HepG2 (cell line): Measurements from ENCODE around the gene HSD11B1. TPM values are rescaled to one million over a fixed set of nuclear protein-coding genes. Genes with fewer than 3 reads are reported as not detected.

ENCODE experiments used
- ATAC-seq: fragments of 200-7000 bp; cut with Tn5 transposase; 3 replicates; pipeline ENCODE4 v1.9.1; 2020; ENCODE audit warnings: mild to moderate bottlenecking, moderate library complexity
- BruUV-seq: library from RNA; stranded (reverse); fragments of 400-500 nt; replicated peaks from 2 replicates; lab custom pipeline; 2021; lab: Mats Ljungman, UMichigan
- CTCF ChIA-PET: fragments of 300-600 bp; formaldehyde crosslinking; extraction: SDS; loops from one replicate; lab custom pipeline; 2021; ENCODE audit warnings: low total read pairs, inconsistent platforms, low intra/inter-chr PET ratio; lab: Yijun Ruan, JAX
- POLR2A ChIA-PET: fragments of 350-600 bp; sonication (Branson Sonifier 250); formaldehyde crosslinking; loops from one replicate; lab custom pipeline; 2020; ENCODE audit warnings: antibody characterized with exemption, inconsistent platforms; lab: Yijun Ruan, JAX
- DNase-seq: peaks from one replicate; pipeline ENCODE4 v3.0.0-alpha.2; 2015; ENCODE audit warnings: low spot score
- FAIRE-seq: peaks from 3 replicates; lab custom pipeline; 2011; peaks lifted over from hg19 to GRCh38; lab: Jason Lieb, UNC
- H2AFZ ChIP-seq: one replicate; pipeline ENCODE4 v1.6.1; 2011; ENCODE audit warnings: low read length, inconsistent platforms
- H3K27ac ChIP-seq: fragments of 300-600 bp; 3 replicates; pipeline ENCODE4 v1.8.0; 2011; ENCODE audit warnings: mixed run types, mild to moderate bottlenecking, mixed read lengths, low read length, inconsistent platforms; ENCODE audit not compliant: insufficient read depth; ENCODE audit errors: extremely low read length
- H3K27me3 ChIP-seq, 2 experiments: fragments of 200-600 bp in 1 of 2; 2 replicates in 1 of 2; 3 replicates in 1 of 2; pipeline versions ENCODE4 v1.6.0 to v1.8.0; 2011; ENCODE audit warnings: low read length in 2 of 2, mild to moderate bottlenecking in 2 of 2, moderate library complexity in 2 of 2, inconsistent platforms in 1 of 2; ENCODE audit not compliant: insufficient read depth in 2 of 2, control insufficient read depth in 1 of 2
- H3K36me3 ChIP-seq, 2 experiments: fragments of 200-600 bp in 1 of 2; replicated peaks in 1 of 2; 2 replicates in 1 of 2; 3 replicates in 1 of 2; pipeline versions ENCODE4 v1.5.1 to v1.8.0; 2011; ENCODE audit warnings: low read length in 2 of 2, inconsistent platforms in 1 of 2; ENCODE audit not compliant: insufficient read depth in 2 of 2, control insufficient read depth in 1 of 2
- H3K4me1 ChIP-seq: 2 replicates; pipeline ENCODE4 v1.5.1; 2012; ENCODE audit warnings: low read length, inconsistent platforms; ENCODE audit not compliant: insufficient read depth
- H3K4me2 ChIP-seq: 2 replicates; pipeline ENCODE4 v1.6.0; 2011; ENCODE audit warnings: low read depth, low read length, inconsistent platforms
- H3K4me3 ChIP-seq, 3 experiments: fragments of 200-600 bp in 1 of 3; sonication (generic), shearing (Covaris generic) in 1 of 3; replicated peaks in 1 of 3; 2 replicates each; pipeline ENCODE4 v1.5.1; 2011 to 2016; ENCODE audit warnings: low read length in 3 of 3, inconsistent platforms in 2 of 3, low read depth in 2 of 3, mild to moderate bottlenecking in 2 of 3, control low read depth in 1 of 3, mixed read lengths in 1 of 3; ENCODE audit not compliant: insufficient read depth in 1 of 3
- H3K79me2 ChIP-seq: one replicate; pipeline ENCODE4 v1.6.1; 2011; ENCODE audit warnings: low read length, inconsistent platforms; ENCODE audit not compliant: insufficient read depth
- H3K9ac ChIP-seq: 2 replicates; pipeline ENCODE4 v1.6.0; 2011; ENCODE audit warnings: mild to moderate bottlenecking, low read depth, low read length, inconsistent platforms; ENCODE audit not compliant: insufficient read depth
- H3K9me3 ChIP-seq: 2 replicates; pipeline ENCODE4 v1.5.1; 2012; ENCODE audit warnings: mild to moderate bottlenecking, low read length
- H4K20me1 ChIP-seq: 2 replicates; pipeline ENCODE4 v1.6.0; 2011; ENCODE audit warnings: inconsistent platforms, mild to moderate bottlenecking, low read length, moderate library complexity; ENCODE audit not compliant: insufficient read depth
- GLI4 ChIP-seq: sonication (generic); formaldehyde crosslinking; IDR thresholded peaks from 2 replicates; pipeline ENCODE4 v1.5.1; 2020; ENCODE audit warnings: missing genetic modification reagents, mild to moderate bottlenecking, moderate library complexity, borderline replicate concordance
- HNRNPLL ChIP-seq: fragments of 200-400 bp; formaldehyde crosslinking; IDR thresholded peaks from 2 replicates; pipeline ENCODE4 v1.6.1; 2017; ENCODE audit warnings: mild to moderate bottlenecking, low read depth, low read length; ENCODE audit not compliant: poor library complexity, severe bottlenecking
- KMT2A ChIP-seq: sonication (generic); formaldehyde crosslinking; IDR thresholded peaks from 2 replicates; pipeline ENCODE4 v1.4.0; 2020; ENCODE audit warnings: missing genetic modification reagents
- KMT2B ChIP-seq: IDR thresholded peaks from 2 replicates; pipeline ENCODE4 v1.6.1; 2016; ENCODE audit warnings: missing genetic modification reagents, missing compliant biosample characterization
- MATR3 ChIP-seq: sonication (generic); formaldehyde crosslinking; IDR thresholded peaks from 2 replicates; pipeline ENCODE4 v1.4.0; 2020; ENCODE audit warnings: missing genetic modification reagents
- NAIF1 ChIP-seq: sonication (generic); formaldehyde crosslinking; IDR thresholded peaks from 2 replicates; pipeline ENCODE4 v1.5.0; 2020; ENCODE audit warnings: mild to moderate bottlenecking, missing genetic modification reagents, borderline replicate concordance
- POLR2A ChIP-seq, 2 experiments: IDR thresholded peaks; 2 replicates each; pipeline ENCODE4 v1.6.1; 2011; ENCODE audit warnings: low read depth in 2 of 2, low read length in 2 of 2, mild to moderate bottlenecking in 1 of 2, moderate library complexity in 1 of 2; ENCODE audit not compliant: insufficient read depth in 1 of 2
- RBAK ChIP-seq: sonication (generic); formaldehyde crosslinking; IDR thresholded peaks from 2 replicates; pipeline ENCODE4 v1.5.1; 2020; ENCODE audit warnings: mild to moderate bottlenecking, missing genetic modification reagents
- SP4 ChIP-seq: sonication (generic); formaldehyde crosslinking; IDR thresholded peaks from 2 replicates; pipeline ENCODE4 v1.8.1; 2023; ENCODE audit warnings: mild to moderate bottlenecking, missing genetic modification reagents
- ZNF800 ChIP-seq: sonication (generic); formaldehyde crosslinking; IDR thresholded peaks from 2 replicates; pipeline ENCODE4 v1.4.0; 2020; ENCODE audit warnings: missing genetic modification reagents
- ZSCAN25 ChIP-seq: sonication (generic); formaldehyde crosslinking; IDR thresholded peaks from 2 replicates; pipeline ENCODE4 v1.8.0; 2022; ENCODE audit warnings: mild to moderate bottlenecking, missing genetic modification reagents
- WGBS: methylation state at CpG from one replicate; pipeline ENCODE4 v1.1.6; 2017; ENCODE audit warnings: low lambda C conversion rate; 5-methylcytosine and 5-hydroxymethylcytosine counted together
- in situ Hi-C: cut with HindIII; loops from 2 replicates; pipeline ENCODE4 v1.10.0; 2017; ENCODE audit warnings: low pct_unique_long_range_greater_than_20kb; ENCODE audit not compliant: extremely low pct_ligation_motif_present
- intact Hi-C: fragments of 100-400 bp; cut with micrococcal nuclease; formaldehyde crosslinking; loops from one replicate; pipeline ENCODE4 v1.10.0; 2022; ENCODE audit not compliant: unreplicated experiment
- polyA plus RNA-seq, 8 experiments: library from polyadenylated mRNA; depleted of rRNA in 3 of 8; stranded (reverse) in 7 of 8; unstranded in 1 of 8; fragments of >200 nt; fragmentation: Illumina TruSeq in 4 of 8; extraction: Trizol in 4 of 8; gene quantifications; 2 replicates each; pipeline versions ENCODE4 v1.2.1 to v1.2.3, GENCODE V29; 2011 to 2016; ENCODE audit warnings: low read depth in 4 of 8, missing spikeins in 1 of 8, mixed read lengths in 1 of 8; ENCODE audit not compliant: insufficient read depth in 1 of 8
- total RNA-seq, 5 experiments: library from RNA; depleted of rRNA; stranded (reverse); fragments of >200 nt; fragmentation: Illumina TruSeq; extraction: Trizol; gene quantifications; 2 replicates each; pipeline ENCODE4 v1.2.3, GENCODE V29; 2016; ENCODE audit warnings: low read depth in 1 of 5
- TF ChIP-seq, protein P1 (sequence below): sonication (generic); formaldehyde crosslinking; IDR thresholded peaks from 2 replicates; pipeline ENCODE4 v1.8.0; 2023; ENCODE audit warnings: mild to moderate bottlenecking, missing genetic modification reagents
- TF ChIP-seq, protein P2 (sequence below): fragments of 450-650 bp; IDR thresholded peaks from 2 replicates; pipeline ENCODE4 v1.6.1; 2017; ENCODE audit warnings: mild to moderate bottlenecking
- TF ChIP-seq, protein P3 (sequence below): sonication (generic); IDR thresholded peaks from 2 replicates; pipeline ENCODE4 v1.6.1; 2016; ENCODE audit warnings: low read depth, borderline replicate concordance

HSD11B1 gene
- total and polyA plus RNA-seq, 2 of the 13 experiments (the other 11 are each of a cell fraction or from before 2014, with no cell fraction given): not detected

- Histone ChIP-seq H3K4me1 (no peaks in the 10 kb centered on the region), H3K27ac (no peak overlapping the region), H3K9ac (no peak overlapping the region), H3K4me3 (no peak overlapping the region), H3K4me2 (no peak overlapping the region), H3K9me3 (no peaks in the 10 kb centered on the region), H4K20me1 (no peaks in the 10 kb centered on the region), H3K36me3 (no peaks in the 10 kb centered on the region), H3K79me2 (no peaks in the 10 kb centered on the region), H2AFZ (no peak overlapping the region), H3K27me3 (no peaks in the 10 kb centered on the region; a peak in 1 of 5 replicates)
- ChIA-PET CTCF (no interaction called here), POLR2A (no interaction called here)
- no peak for DNase-seq
- no peak for ATAC-seq
- FAIRE-seq: no peak
- BruUV-seq: no TSS peak
- 4% methylated on average over 3 of the region's 3 CpGs for WGBS
- intact Hi-C loops: no loop called here
- no peak for TF ChIP-seq ZSCAN25 (CRISPR knock-in tag)
- TF ChIP-seq POLR2A (IDR thresholded peaks at IDR 0.05; ENCODE audit: insufficient read depth in 1 of 2, low read depth in 2 of 2, low read length in 2 of 2): no peak
- no peak for TF ChIP-seq GLI4 (CRISPR knock-in tag)
- TF ChIP-seq NAIF1: no peak
- TF ChIP-seq, protein P1, sequence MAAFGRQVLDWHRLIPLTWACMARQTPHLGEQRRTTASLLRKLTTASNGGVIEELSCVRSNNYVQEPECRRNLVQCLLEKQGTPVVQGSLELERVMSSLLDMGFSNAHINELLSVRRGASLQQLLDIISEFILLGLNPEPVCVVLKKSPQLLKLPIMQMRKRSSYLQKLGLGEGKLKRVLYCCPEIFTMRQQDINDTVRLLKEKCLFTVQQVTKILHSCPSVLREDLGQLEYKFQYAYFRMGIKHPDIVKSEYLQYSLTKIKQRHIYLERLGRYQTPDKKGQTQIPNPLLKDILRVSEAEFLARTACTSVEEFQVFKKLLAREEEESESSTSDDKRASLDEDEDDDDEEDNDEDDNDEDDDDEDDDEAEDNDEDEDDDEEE: no peak
- TF ChIP-seq SP4 (CRISPR knock-in tag): no peak
- TF ChIP-seq RBAK (CRISPR knock-in tag): no peak
- no peak for TF ChIP-seq KMT2B (CRISPR knock-in tag)
- TF ChIP-seq, protein P2, sequence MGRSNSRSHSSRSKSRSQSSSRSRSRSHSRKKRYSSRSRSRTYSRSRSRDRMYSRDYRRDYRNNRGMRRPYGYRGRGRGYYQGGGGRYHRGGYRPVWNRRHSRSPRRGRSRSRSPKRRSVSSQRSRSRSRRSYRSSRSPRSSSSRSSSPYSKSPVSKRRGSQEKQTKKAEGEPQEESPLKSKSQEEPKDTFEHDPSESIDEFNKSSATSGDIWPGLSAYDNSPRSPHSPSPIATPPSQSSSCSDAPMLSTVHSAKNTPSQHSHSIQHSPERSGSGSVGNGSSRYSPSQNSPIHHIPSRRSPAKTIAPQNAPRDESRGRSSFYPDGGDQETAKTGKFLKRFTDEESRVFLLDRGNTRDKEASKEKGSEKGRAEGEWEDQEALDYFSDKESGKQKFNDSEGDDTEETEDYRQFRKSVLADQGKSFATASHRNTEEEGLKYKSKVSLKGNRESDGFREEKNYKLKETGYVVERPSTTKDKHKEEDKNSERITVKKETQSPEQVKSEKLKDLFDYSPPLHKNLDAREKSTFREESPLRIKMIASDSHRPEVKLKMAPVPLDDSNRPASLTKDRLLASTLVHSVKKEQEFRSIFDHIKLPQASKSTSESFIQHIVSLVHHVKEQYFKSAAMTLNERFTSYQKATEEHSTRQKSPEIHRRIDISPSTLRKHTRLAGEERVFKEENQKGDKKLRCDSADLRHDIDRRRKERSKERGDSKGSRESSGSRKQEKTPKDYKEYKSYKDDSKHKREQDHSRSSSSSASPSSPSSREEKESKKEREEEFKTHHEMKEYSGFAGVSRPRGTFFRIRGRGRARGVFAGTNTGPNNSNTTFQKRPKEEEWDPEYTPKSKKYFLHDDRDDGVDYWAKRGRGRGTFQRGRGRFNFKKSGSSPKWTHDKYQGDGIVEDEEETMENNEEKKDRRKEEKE: no peak
- TF ChIP-seq HNRNPLL: no peak
- TF ChIP-seq, protein P3, sequence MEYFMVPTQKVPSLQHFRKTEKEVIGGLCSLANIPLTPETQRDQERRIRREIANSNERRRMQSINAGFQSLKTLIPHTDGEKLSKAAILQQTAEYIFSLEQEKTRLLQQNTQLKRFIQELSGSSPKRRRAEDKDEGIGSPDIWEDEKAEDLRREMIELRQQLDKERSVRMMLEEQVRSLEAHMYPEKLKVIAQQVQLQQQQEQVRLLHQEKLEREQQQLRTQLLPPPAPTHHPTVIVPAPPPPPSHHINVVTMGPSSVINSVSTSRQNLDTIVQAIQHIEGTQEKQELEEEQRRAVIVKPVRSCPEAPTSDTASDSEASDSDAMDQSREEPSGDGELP: no peak
- TF ChIP-seq MATR3 (CRISPR knock-in tag): no peak
- no peak for TF ChIP-seq KMT2A
- no peak for TF ChIP-seq ZNF800 (CRISPR knock-in tag)
- in situ Hi-C loops: no loop called here
Measured at GRCh38 chr1:209758400-209758799, 53.8 kb downstream of the HSD11B1 start.
